ENCODE results near the gene ASAP2. TPM values are rescaled to one million over a fixed set of nuclear protein-coding genes. Genes with fewer than 3 reads are reported as not detected.
"Not testable (repeated sequence)": the region's sequence is repeated elsewhere in the genome, so short reads cannot be mapped to it uniquely, and the experiment has no call there.

The ASAP2 gene
- total RNA-seq, 2 experiments from 2014 or later, result 0.14 to 0.15 TPM

DNA sequence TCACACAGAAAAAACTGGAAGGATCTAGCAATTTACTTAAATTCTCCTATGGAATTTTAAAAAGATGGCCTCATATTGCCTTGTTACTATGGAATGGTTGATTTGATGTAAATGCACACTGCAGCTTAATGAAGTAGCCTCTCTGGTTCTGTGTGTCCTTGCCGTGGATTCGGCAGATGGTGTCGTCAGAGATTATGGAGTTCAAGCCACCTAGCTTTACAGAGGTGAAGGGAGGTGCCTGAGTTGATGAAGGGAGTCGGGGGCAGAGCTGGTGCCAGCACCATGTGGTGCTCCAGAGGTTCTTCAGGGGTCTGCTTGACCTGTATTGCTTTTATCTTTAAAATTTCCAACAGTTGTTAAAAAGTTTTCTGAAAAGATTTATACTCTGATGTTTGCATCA is 48.8 kb downstream of the ASAP2 start:
- H3K36me3 Mint-ChIP-seq (ENCODE audit: low read depth), result no peaks in the 10 kb centered on the region
- no peak for DNase-seq
- H3K9me3 Mint-ChIP-seq, result no peaks in the 10 kb centered on the region
- intact Hi-C loops (cut with micrococcal nuclease), result no loop called here
- H3K27me3 Mint-ChIP-seq (ENCODE audit: low read depth), result peaks cover 4% of the 10 kb centered on the region
- H3K4me1 Mint-ChIP-seq (ENCODE audit: low read depth), result no peaks in the 10 kb centered on the region
- CTCF ChIA-PET, result no interaction called here
- H3K27ac Mint-ChIP-seq, result no peak overlapping the region
- no peak overlapping the region for H3K4me3 Mint-ChIP-seq

DNA sequence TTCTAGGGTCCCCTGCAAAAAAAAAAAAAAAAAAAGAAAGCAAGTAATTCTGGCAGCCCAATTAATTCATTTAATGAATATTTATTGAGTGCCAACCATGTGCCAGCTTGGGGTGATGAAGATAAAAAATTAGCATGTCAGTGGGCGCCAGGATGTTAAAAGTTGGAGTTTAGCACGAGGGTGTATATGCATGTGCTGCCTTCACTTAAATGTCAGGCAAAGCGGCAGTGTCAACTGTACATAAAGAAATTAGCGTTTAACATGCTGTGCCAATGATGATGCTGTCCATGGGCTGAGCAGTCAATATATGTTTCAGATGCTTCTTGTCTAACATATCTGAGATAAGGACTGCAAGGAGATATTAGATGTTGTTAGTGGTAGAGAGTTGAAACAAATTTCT is 49.5 kb downstream of the ASAP2 start:
- Mint-ChIP-seq H3K9me3 (no peaks in the 10 kb centered on the region), H3K36me3 (ENCODE audit: low read depth) (no peaks in the 10 kb centered on the region), H3K27ac (no peak overlapping the region), H3K27me3 (ENCODE audit: low read depth) (no peaks in the 10 kb centered on the region), H3K4me1 (ENCODE audit: low read depth) (no peaks in the 10 kb centered on the region), H3K4me3 (no peak overlapping the region)
- intact Hi-C loops (cut with micrococcal nuclease), result no loop called here
- CTCF ChIA-PET, result no interaction called here
- DNase-seq, result no peak

DNA sequence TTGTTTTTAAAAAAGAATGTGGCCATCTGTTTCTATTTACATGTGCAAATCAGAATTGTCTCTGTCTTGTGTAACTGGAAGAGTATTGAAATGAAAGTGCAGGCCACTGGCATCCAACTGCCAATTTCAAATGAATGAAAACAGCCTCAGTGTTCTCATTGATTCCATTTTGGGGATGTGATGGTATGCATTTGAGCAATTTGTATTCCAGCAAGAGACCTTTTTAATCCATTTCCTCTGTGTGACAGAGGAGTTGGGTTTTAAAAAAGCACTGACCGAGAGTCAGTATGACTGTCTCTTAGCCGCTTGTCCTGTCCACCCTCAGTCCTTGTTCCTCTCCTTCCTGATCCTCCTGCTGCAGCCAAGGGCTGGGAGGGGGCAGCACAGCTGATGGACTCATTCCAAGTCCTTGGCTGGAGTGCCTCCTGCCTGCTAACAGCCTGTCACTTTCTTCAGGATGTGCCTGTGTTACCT is 50.0 kb downstream of the ASAP2 start:
- H3K4me3 Mint-ChIP-seq, result no peak overlapping the region
- intact Hi-C loops (cut with micrococcal nuclease), result no loop called here
- CTCF ChIA-PET, result no interaction called here
- DNase-seq, result no peak
- no peaks in the 10 kb centered on the region for H3K36me3 Mint-ChIP-seq (ENCODE audit: low read depth)
- no peaks in the 10 kb centered on the region for H3K27me3 Mint-ChIP-seq (ENCODE audit: low read depth)
- no peaks in the 10 kb centered on the region for H3K4me1 Mint-ChIP-seq (ENCODE audit: low read depth)
- H3K9me3 Mint-ChIP-seq, result no peaks in the 10 kb centered on the region
- no peak overlapping the region for H3K27ac Mint-ChIP-seq

DNA sequence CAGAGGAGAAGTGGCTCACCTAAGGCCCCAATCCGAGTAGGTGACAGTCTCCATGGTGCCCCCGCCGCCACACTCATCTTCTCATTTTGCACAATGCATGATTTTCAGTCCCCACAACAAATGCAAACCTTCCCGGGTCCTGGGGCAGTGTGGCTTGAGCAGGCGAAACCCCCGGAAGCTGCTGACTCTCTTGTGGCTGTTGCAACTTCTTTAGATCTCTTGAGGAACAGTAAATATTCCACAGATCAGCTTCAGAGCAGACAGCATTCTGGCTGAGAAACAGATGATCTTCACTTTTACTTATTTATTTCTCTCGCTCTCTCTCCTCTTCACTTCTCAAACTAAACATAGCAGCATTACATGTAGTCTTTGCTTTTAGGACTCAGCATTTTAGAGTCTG is 51.9 kb downstream of the ASAP2 start:
- Mint-ChIP-seq H3K27ac (no peak overlapping the region), H3K27me3 (ENCODE audit: low read depth) (no peaks in the 10 kb centered on the region), H3K4me1 (ENCODE audit: low read depth) (no peaks in the 10 kb centered on the region), H3K9me3 (no peaks in the 10 kb centered on the region), H3K4me3 (no peak overlapping the region), H3K36me3 (ENCODE audit: low read depth) (no peaks in the 10 kb centered on the region)
- CTCF ChIA-PET, result no interaction called here
- DNase-seq, result no peak
- intact Hi-C loops (cut with micrococcal nuclease), result no loop called here

DNA sequence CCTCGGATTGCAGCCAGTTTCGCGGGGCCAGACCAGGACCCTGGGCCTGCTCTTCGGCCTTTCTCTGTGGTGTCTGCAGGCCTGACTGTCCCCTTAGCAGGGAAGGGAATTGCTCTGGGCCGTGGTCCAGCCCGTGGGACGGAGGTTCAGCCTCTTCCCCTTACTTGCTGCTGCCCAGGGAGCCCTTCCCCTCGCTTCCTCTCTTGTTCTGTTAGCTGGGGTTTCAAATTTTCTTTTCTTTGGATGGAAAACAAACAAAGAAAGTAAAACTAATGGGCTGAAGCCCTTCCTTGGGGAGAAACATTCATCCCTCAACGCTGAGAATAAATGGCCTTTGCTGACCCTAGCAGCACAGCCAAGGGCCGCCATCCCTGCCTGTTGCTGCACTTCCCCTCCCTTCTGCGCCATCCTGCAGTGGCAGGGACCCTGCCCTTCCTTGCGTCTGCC is 52.4 kb downstream of the ASAP2 start:
- CTCF ChIA-PET, result no interaction called here
- intact Hi-C loops (cut with micrococcal nuclease), result no loop called here
- H3K27me3 Mint-ChIP-seq (ENCODE audit: low read depth), result no peaks in the 10 kb centered on the region
- no peak overlapping the region for H3K4me3 Mint-ChIP-seq
- H3K9me3 Mint-ChIP-seq, result no peaks in the 10 kb centered on the region
- no peaks in the 10 kb centered on the region for H3K36me3 Mint-ChIP-seq (ENCODE audit: low read depth)
- H3K27ac Mint-ChIP-seq, result no peak overlapping the region
- H3K4me1 Mint-ChIP-seq (ENCODE audit: low read depth), result no peaks in the 10 kb centered on the region
- no peak for DNase-seq

GRCh38 chr2:9260464-9260918 is 53.9 kb downstream of the ASAP2 start:
- H3K4me3 Mint-ChIP-seq, result no peak overlapping the region

DNA sequence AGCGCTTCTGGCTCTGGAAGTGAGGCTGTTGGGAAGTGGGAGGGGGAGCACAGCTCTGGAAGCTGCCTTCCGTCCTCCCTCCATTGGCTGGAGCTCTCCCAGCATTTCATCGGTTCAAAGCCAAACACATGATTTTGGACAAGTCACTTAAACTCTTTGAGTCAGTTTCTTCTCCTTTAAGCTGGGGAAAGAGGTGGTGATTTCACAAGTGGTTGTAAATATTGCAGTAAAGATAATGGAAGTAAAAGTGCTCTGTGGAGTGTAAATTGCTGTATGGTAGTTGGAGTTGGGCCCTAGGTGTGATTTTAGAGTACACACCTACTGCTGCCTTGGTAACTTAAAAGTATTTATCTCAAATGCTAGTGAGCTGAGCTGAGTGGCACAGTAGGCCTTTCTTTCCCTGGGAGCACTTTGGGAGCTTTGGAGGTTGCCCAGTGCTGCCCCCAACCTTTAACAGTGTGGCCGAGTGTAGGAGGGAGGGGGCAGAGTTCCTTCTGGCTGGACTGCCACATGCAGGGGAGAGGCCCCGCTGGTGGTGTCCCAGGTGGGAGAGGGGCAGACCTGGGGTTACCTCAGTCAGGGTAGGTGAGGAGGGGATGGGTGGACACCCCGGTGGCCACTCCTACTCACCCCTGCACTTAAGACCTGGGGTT is 54.7 kb downstream of the ASAP2 start:
- DNase-seq, result no peak
- CTCF ChIA-PET, result interaction anchor here (0.8 kb wide), 1 partner anchor 14 kb away, joined by 3 read pairs; no protein-coding TSS in a partner anchor
- no peaks in the 10 kb centered on the region for H3K4me1 Mint-ChIP-seq (ENCODE audit: low read depth)
- no peak overlapping the region for H3K4me3 Mint-ChIP-seq
- H3K27me3 Mint-ChIP-seq (ENCODE audit: low read depth), result peaks cover 4% of the 10 kb centered on the region
- intact Hi-C loops (cut with micrococcal nuclease), result no loop called here
- H3K27ac Mint-ChIP-seq, result no peak overlapping the region
- no peaks in the 10 kb centered on the region for H3K36me3 Mint-ChIP-seq (ENCODE audit: low read depth)
- H3K9me3 Mint-ChIP-seq, result no peaks in the 10 kb centered on the region

More at GRCh38 chr2:9260464-9260918, 53.9 kb downstream of the ASAP2 start:
- DNase-seq, result no peak
- H3K27me3 Mint-ChIP-seq (ENCODE audit: low read depth), result peaks cover 2% of the 10 kb centered on the region
- no peaks in the 10 kb centered on the region for H3K36me3 Mint-ChIP-seq (ENCODE audit: low read depth)
- CTCF ChIA-PET, result interaction anchor here (0.8 kb wide), 1 partner anchor 15 kb away, joined by 3 read pairs; no protein-coding TSS in a partner anchor
- intact Hi-C loops (cut with micrococcal nuclease), result no loop called here
- no peaks in the 10 kb centered on the region for H3K4me1 Mint-ChIP-seq (ENCODE audit: low read depth)
- no peak overlapping the region for H3K27ac Mint-ChIP-seq
- H3K9me3 Mint-ChIP-seq, result no peaks in the 10 kb centered on the region

GRCh38 chr2:9262671-9263171 is 56.1 kb downstream of the ASAP2 start:
- intact Hi-C loops (cut with micrococcal nuclease), result no loop called here
- no peaks in the 10 kb centered on the region for H3K9me3 Mint-ChIP-seq
- H3K4me1 Mint-ChIP-seq (ENCODE audit: low read depth), result no peaks in the 10 kb centered on the region
- H3K27ac Mint-ChIP-seq, result no peak overlapping the region
- H3K4me3 Mint-ChIP-seq, result no peak overlapping the region
- peaks cover 4% of the 10 kb centered on the region for H3K27me3 Mint-ChIP-seq (ENCODE audit: low read depth)
- CTCF ChIA-PET, result no interaction called here
- no peak for DNase-seq
- H3K36me3 Mint-ChIP-seq (ENCODE audit: low read depth), result no peaks in the 10 kb centered on the region

GRCh38 chr2:9263428-9263827 is 56.8 kb downstream of the ASAP2 start:
- CTCF ChIA-PET, result no interaction called here
- H3K9me3 Mint-ChIP-seq, result no peaks in the 10 kb centered on the region
- peaks cover 4% of the 10 kb centered on the region for H3K27me3 Mint-ChIP-seq (ENCODE audit: low read depth)
- DNase-seq, result no peak
- H3K4me1 Mint-ChIP-seq (ENCODE audit: low read depth), result no peaks in the 10 kb centered on the region
- no peak overlapping the region for H3K4me3 Mint-ChIP-seq
- H3K27ac Mint-ChIP-seq, result no peak overlapping the region
- no peaks in the 10 kb centered on the region for H3K36me3 Mint-ChIP-seq (ENCODE audit: low read depth)
- intact Hi-C loops (cut with micrococcal nuclease), result no loop called here

DNA sequence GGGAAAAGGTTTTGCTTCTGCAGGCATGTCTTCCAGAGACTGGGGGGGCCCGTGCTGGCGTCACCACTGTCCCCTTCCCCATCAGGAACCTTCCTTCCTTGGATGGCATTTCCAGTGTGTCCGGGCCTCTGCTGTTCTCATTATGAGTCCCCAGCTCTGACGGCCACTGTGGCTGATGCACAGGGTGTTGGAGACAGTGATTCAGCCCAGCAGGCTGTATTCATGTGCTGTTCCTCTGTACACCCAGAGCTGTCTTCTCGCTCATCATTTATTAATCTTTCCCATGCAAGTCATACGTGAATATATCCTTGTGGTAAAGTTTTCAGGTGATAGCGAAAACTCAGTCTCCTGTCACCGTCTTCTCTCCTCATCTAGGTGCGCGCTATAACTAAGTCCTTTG is 57.7 kb downstream of the ASAP2 start:
- Mint-ChIP-seq H3K4me3 (no peak overlapping the region), H3K9me3 (no peaks in the 10 kb centered on the region), H3K36me3 (ENCODE audit: low read depth) (no peaks in the 10 kb centered on the region), H3K27ac (no peak overlapping the region), H3K27me3 (ENCODE audit: low read depth) (peaks cover 4% of the 10 kb centered on the region), H3K4me1 (ENCODE audit: low read depth) (no peaks in the 10 kb centered on the region)
- CTCF ChIA-PET, result no interaction called here
- intact Hi-C loops (cut with micrococcal nuclease), result no loop called here
- no peak for DNase-seq

DNA sequence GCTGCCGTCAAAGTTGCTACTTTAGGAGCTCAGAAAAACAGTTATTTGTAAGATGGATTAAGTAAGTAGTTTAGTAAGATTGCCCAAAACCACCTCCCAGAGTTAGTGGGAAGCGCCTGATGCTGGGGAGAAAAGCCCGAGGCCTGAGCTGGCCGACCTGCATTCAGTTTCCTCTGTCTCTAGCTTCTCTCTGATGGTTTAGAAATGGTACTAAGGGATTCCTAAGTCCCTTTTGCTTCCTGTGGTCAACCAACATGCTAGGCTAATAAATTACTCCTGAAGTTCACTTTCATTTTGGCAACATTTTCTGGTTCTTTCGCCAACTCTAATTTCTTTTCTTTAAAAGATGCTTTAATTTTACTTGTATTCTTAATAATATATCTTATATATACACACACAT is 60.1 kb downstream of the ASAP2 start:
- H3K4me1 Mint-ChIP-seq (ENCODE audit: low read depth), result no peaks in the 10 kb centered on the region
- intact Hi-C loops (cut with micrococcal nuclease), result no loop called here
- H3K9me3 Mint-ChIP-seq, result no peaks in the 10 kb centered on the region
- no peaks in the 10 kb centered on the region for H3K36me3 Mint-ChIP-seq (ENCODE audit: low read depth)
- peaks cover 4% of the 10 kb centered on the region for H3K27me3 Mint-ChIP-seq (ENCODE audit: low read depth)
- CTCF ChIA-PET, result no interaction called here
- no peak overlapping the region for H3K27ac Mint-ChIP-seq
- DNase-seq, result no peak
- no peak overlapping the region for H3K4me3 Mint-ChIP-seq

DNA sequence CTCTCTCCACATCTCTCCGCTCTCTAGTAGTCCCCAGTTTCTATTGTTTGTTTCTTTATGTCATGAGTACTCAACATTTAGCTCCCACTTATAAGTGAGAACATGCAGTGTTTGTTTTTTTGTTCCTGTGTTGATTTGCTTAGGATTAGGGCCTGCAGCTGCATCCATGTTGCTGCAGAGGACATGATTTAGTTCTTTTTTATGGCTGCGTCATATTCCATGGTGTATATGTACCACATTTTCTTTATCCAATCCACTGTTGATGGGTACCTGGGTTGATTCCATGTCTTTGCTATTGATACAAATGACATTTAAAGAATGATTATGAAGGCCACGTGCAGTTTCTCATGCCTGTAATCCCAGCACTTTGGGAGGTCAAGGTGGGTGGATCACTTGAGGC is 60.7 kb downstream of the ASAP2 start:
- H3K27ac Mint-ChIP-seq; H3K4me3 Mint-ChIP-seq; H3K27me3 Mint-ChIP-seq (ENCODE audit: low read depth); H3K4me1 Mint-ChIP-seq (ENCODE audit: low read depth); H3K36me3 Mint-ChIP-seq (ENCODE audit: low read depth); DNase-seq; H3K9me3 Mint-ChIP-seq; CTCF ChIA-PET; intact Hi-C loops (cut with micrococcal nuclease): not testable (repeated sequence)

- intact Hi-C loops (cut with micrococcal nuclease), result no loop called here
- Mint-ChIP-seq H3K36me3 (ENCODE audit: low read depth) (no peaks in the 10 kb centered on the region), H3K9me3 (no peaks in the 10 kb centered on the region), H3K27me3 (ENCODE audit: low read depth) (peaks cover 5% of the 10 kb centered on the region), H3K4me1 (ENCODE audit: low read depth) (no peaks in the 10 kb centered on the region), H3K4me3 (no peak overlapping the region), H3K27ac (no peak overlapping the region)
- no peak for DNase-seq
- CTCF ChIA-PET, result interaction anchor here (0.7 kb wide), 1 partner anchor 120 kb away, joined by 4 read pairs; no protein-coding TSS in a partner anchor
Measured at GRCh38 chr2:9268301-9269080, 61.9 kb downstream of the ASAP2 start.
